ENCODE results near the gene BTRC.
"Not testable (repeated sequence)": the region's sequence is repeated elsewhere in the genome, so short reads cannot be mapped to it uniquely, and the experiment has no call there.

The BTRC gene

GRCh38 chr10:101360090-101360489 is 6.1 kb downstream of the BTRC start:
- WGBS, 2 experiments = 91 to 95% methylated on average over 8 of the region's 8 CpGs
- not testable (repeated sequence) for H3K9me3 ChIP-seq (ENCODE audit: control insufficient read depth, low read length); H3K27ac ChIP-seq (ENCODE audit: insufficient read depth, low read depth, low read length, poor library complexity, severe bottlenecking); H3K27me3 ChIP-seq (ENCODE audit: control insufficient read depth, insufficient read depth, low read length, poor library complexity, severe bottlenecking); H3K4me3 ChIP-seq (ENCODE audit: insufficient read depth, low read depth, low read length); H3K36me3 ChIP-seq (ENCODE audit: control insufficient read depth, insufficient read depth, low read length); H3K4me1 ChIP-seq (ENCODE audit: control insufficient read depth, insufficient read depth, low read length)

- 93 to 96% methylated on average over 4 of the region's 4 CpGs for WGBS, 2 experiments
- H3K27me3 ChIP-seq (ENCODE audit: control insufficient read depth, insufficient read depth, low read length, poor library complexity, severe bottlenecking); H3K27ac ChIP-seq (ENCODE audit: insufficient read depth, low read depth, low read length, poor library complexity, severe bottlenecking); H3K4me1 ChIP-seq (ENCODE audit: control insufficient read depth, insufficient read depth, low read length); H3K36me3 ChIP-seq (ENCODE audit: control insufficient read depth, insufficient read depth, low read length); H3K9me3 ChIP-seq (ENCODE audit: control insufficient read depth, low read length); H3K4me3 ChIP-seq (ENCODE audit: insufficient read depth, low read depth, low read length): not testable (repeated sequence)
These were observed 6.9 kb downstream of the BTRC start for GRCh38 chr10:101360841-101361240.

GRCh38 chr10:101363850-101364400 is 10.0 kb downstream of the BTRC start:
- H3K9me3 ChIP-seq (ENCODE audit: control insufficient read depth, low read length) = no peaks in the 10 kb centered on the region
- H3K27me3 ChIP-seq (ENCODE audit: control insufficient read depth, insufficient read depth, low read length, poor library complexity, severe bottlenecking) = no peaks in the 10 kb centered on the region
- no peak overlapping the region for H3K27ac ChIP-seq (ENCODE audit: insufficient read depth, low read depth, low read length, poor library complexity, severe bottlenecking)
- H3K4me1 ChIP-seq (ENCODE audit: control insufficient read depth, insufficient read depth, low read length) = no peaks in the 10 kb centered on the region
- WGBS, 2 experiments = 94 to 100% methylated on average over 2 of the region's 2 CpGs
- no peaks in the 10 kb centered on the region for H3K36me3 ChIP-seq (ENCODE audit: control insufficient read depth, insufficient read depth, low read length)
- H3K4me3 ChIP-seq (ENCODE audit: insufficient read depth, low read depth, low read length) = no peak overlapping the region

- Histone ChIP-seq H3K9me3 (ENCODE audit: control insufficient read depth, low read length) (no peaks in the 10 kb centered on the region), H3K4me1 (ENCODE audit: control insufficient read depth, insufficient read depth, low read length) (no peaks in the 10 kb centered on the region), H3K27ac (ENCODE audit: insufficient read depth, low read depth, low read length, poor library complexity, severe bottlenecking) (no peak overlapping the region), H3K36me3 (ENCODE audit: control insufficient read depth, insufficient read depth, low read length) (no peaks in the 10 kb centered on the region), H3K27me3 (ENCODE audit: control insufficient read depth, insufficient read depth, low read length, poor library complexity, severe bottlenecking) (no peaks in the 10 kb centered on the region), H3K4me3 (ENCODE audit: insufficient read depth, low read depth, low read length) (no peak overlapping the region)
- 72 to 77% methylated on average over 3 to 7 of the region's 7 CpGs for WGBS, 2 experiments
These were observed 10.8 kb downstream of the BTRC start for GRCh38 chr10:101364721-101365120.

- no peak overlapping the region for H3K27ac ChIP-seq (ENCODE audit: insufficient read depth, low read depth, low read length, poor library complexity, severe bottlenecking)
- H3K27me3 ChIP-seq (ENCODE audit: control insufficient read depth, insufficient read depth, low read length, poor library complexity, severe bottlenecking) = no peaks in the 10 kb centered on the region
- H3K4me1 ChIP-seq (ENCODE audit: control insufficient read depth, insufficient read depth, low read length) = no peaks in the 10 kb centered on the region
- no peaks in the 10 kb centered on the region for H3K36me3 ChIP-seq (ENCODE audit: control insufficient read depth, insufficient read depth, low read length)
- no peak overlapping the region for H3K4me3 ChIP-seq (ENCODE audit: insufficient read depth, low read depth, low read length)
- 93 to 94% methylated on average over 9 of the region's 9 CpGs for WGBS, 2 experiments
- no peaks in the 10 kb centered on the region for H3K9me3 ChIP-seq (ENCODE audit: control insufficient read depth, low read length)
These were observed 13.8 kb downstream of the BTRC start for GRCh38 chr10:101367569-101368453.

- 41 to 42% methylated on average over 1 of the region's 1 CpG for WGBS, 2 experiments
- Histone ChIP-seq H3K9me3 (ENCODE audit: control insufficient read depth, low read length) (no peaks in the 10 kb centered on the region), H3K4me3 (ENCODE audit: insufficient read depth, low read depth, low read length) (no peak overlapping the region), H3K27me3 (ENCODE audit: control insufficient read depth, insufficient read depth, low read length, poor library complexity, severe bottlenecking) (no peaks in the 10 kb centered on the region), H3K27ac (ENCODE audit: insufficient read depth, low read depth, low read length, poor library complexity, severe bottlenecking) (no peak overlapping the region), H3K36me3 (ENCODE audit: control insufficient read depth, insufficient read depth, low read length) (no peaks in the 10 kb centered on the region), H3K4me1 (ENCODE audit: control insufficient read depth, insufficient read depth, low read length) (no peaks in the 10 kb centered on the region)
These were observed 19.1 kb downstream of the BTRC start for GRCh38 chr10:101373063-101373462.

GRCh38 chr10:101373993-101374392 is 20.0 kb downstream of the BTRC start:
- not testable (repeated sequence) for H3K27ac ChIP-seq (ENCODE audit: insufficient read depth, low read depth, low read length, poor library complexity, severe bottlenecking); H3K4me3 ChIP-seq (ENCODE audit: insufficient read depth, low read depth, low read length); H3K27me3 ChIP-seq (ENCODE audit: control insufficient read depth, insufficient read depth, low read length, poor library complexity, severe bottlenecking); H3K9me3 ChIP-seq (ENCODE audit: control insufficient read depth, low read length); H3K4me1 ChIP-seq (ENCODE audit: control insufficient read depth, insufficient read depth, low read length); H3K36me3 ChIP-seq (ENCODE audit: control insufficient read depth, insufficient read depth, low read length)
- 100% methylated on average over 2 of the region's 3 CpGs; no CpG with 5 or more reads in 1 of the 2 experiments for WGBS, 2 experiments

- H3K4me3 ChIP-seq (ENCODE audit: insufficient read depth, low read depth, low read length) = no peak overlapping the region
- no peak overlapping the region for H3K27ac ChIP-seq (ENCODE audit: insufficient read depth, low read depth, low read length, poor library complexity, severe bottlenecking)
- 90 to 93% methylated on average over 7 of the region's 7 CpGs for WGBS, 2 experiments
- no peaks in the 10 kb centered on the region for H3K36me3 ChIP-seq (ENCODE audit: control insufficient read depth, insufficient read depth, low read length)
- H3K9me3 ChIP-seq (ENCODE audit: control insufficient read depth, low read length) = no peaks in the 10 kb centered on the region
- no peaks in the 10 kb centered on the region for H3K4me1 ChIP-seq (ENCODE audit: control insufficient read depth, insufficient read depth, low read length)
- H3K27me3 ChIP-seq (ENCODE audit: control insufficient read depth, insufficient read depth, low read length, poor library complexity, severe bottlenecking) = no peaks in the 10 kb centered on the region
These were observed 21.1 kb downstream of the BTRC start for GRCh38 chr10:101375076-101375475.

- WGBS, 2 experiments = 85 to 100% methylated on average over 2 to 4 of the region's 5 CpGs
- H3K4me1 ChIP-seq (ENCODE audit: control insufficient read depth, insufficient read depth, low read length) = no peaks in the 10 kb centered on the region
These were observed 25.8 kb downstream of the BTRC start for GRCh38 chr10:101379663-101380352.

GRCh38 chr10:101380353-101381017 is 26.5 kb downstream of the BTRC start:
- no peak overlapping the region for H3K27ac ChIP-seq (ENCODE audit: insufficient read depth, low read depth, low read length, poor library complexity, severe bottlenecking)
- no peaks in the 10 kb centered on the region for H3K36me3 ChIP-seq (ENCODE audit: control insufficient read depth, insufficient read depth, low read length)
- 88 to 90% methylated on average over 5 of the region's 5 CpGs for WGBS, 2 experiments
- H3K4me1 ChIP-seq (ENCODE audit: control insufficient read depth, insufficient read depth, low read length) = no peaks in the 10 kb centered on the region
- no peaks in the 10 kb centered on the region for H3K27me3 ChIP-seq (ENCODE audit: control insufficient read depth, insufficient read depth, low read length, poor library complexity, severe bottlenecking)
- H3K4me3 ChIP-seq (ENCODE audit: insufficient read depth, low read depth, low read length) = no peak overlapping the region
- H3K9me3 ChIP-seq (ENCODE audit: control insufficient read depth, low read length) = no peaks in the 10 kb centered on the region

More at GRCh38 chr10:101379663-101380352, 25.8 kb downstream of the BTRC start:
- H3K36me3 ChIP-seq (ENCODE audit: control insufficient read depth, insufficient read depth, low read length) = no peaks in the 10 kb centered on the region
- H3K9me3 ChIP-seq (ENCODE audit: control insufficient read depth, low read length) = no peaks in the 10 kb centered on the region
- no peak overlapping the region for H3K27ac ChIP-seq (ENCODE audit: insufficient read depth, low read depth, low read length, poor library complexity, severe bottlenecking)
- no peaks in the 10 kb centered on the region for H3K27me3 ChIP-seq (ENCODE audit: control insufficient read depth, insufficient read depth, low read length, poor library complexity, severe bottlenecking)
- H3K4me3 ChIP-seq (ENCODE audit: insufficient read depth, low read depth, low read length) = no peak overlapping the region
